HEK293T (cell line): ENCODE data around the gene FBRSL1.

Experiments used
- BHLHE40 ChIP-seq: fragments of 450-650 bp; IDR thresholded peaks from 2 replicates; pipeline ENCODE4 v1.6.1; 2016; ENCODE audit warnings: mild to moderate bottlenecking, moderate library complexity, borderline replicate concordance
- ELF4 ChIP-seq: fragments of 450-650 bp; IDR thresholded peaks from 2 replicates; pipeline ENCODE4 v1.6.1; 2017; ENCODE audit warnings: antibody characterized with exemption
- FOXM1 ChIP-seq: fragments of 450-650 bp; IDR thresholded peaks from 2 replicates; pipeline ENCODE4 v1.6.1; 2017; ENCODE audit warnings: mild to moderate bottlenecking, borderline replicate concordance
- PKNOX1 ChIP-seq: fragments of 450-650 bp; IDR thresholded peaks from 2 replicates; pipeline ENCODE4 v1.6.1; 2016
- SP1 ChIP-seq: fragments of 450-650 bp; IDR thresholded peaks from 2 replicates; pipeline ENCODE4 v1.6.1; 2017
- TARDBP ChIP-seq: fragments of 450-650 bp; IDR thresholded peaks from 2 replicates; pipeline ENCODE4 v1.6.1; 2016

GRCh38 chr12:132506328-132507160 is 16.6 kb downstream of the FBRSL1 start:
- no peak for TF ChIP-seq FOXM1
- TF ChIP-seq SP1: no peak
- TF ChIP-seq BHLHE40: no peak
- TF ChIP-seq ELF4: no peak
- peak; percentile 63 for TF ChIP-seq PKNOX1
- no peak for TF ChIP-seq TARDBP
